NK-92 (cell line): ENCODE data around the gene DZIP1L.
"Not testable (repeated sequence)": the region's sequence is repeated elsewhere in the genome, so short reads cannot be mapped to it uniquely, and the experiment has no call there.

ENCODE experiments used
- DNase-seq: peaks from one replicate; lab custom pipeline; 2025; ENCODE audit not compliant: unreplicated experiment; lab: John Stamatoyannopoulos, UW

The DZIP1L gene

GRCh38 chr3:138114431-138114918 lies 933 bp downstream of the DZIP1L start:
- DNase-seq = no peak

DNA sequence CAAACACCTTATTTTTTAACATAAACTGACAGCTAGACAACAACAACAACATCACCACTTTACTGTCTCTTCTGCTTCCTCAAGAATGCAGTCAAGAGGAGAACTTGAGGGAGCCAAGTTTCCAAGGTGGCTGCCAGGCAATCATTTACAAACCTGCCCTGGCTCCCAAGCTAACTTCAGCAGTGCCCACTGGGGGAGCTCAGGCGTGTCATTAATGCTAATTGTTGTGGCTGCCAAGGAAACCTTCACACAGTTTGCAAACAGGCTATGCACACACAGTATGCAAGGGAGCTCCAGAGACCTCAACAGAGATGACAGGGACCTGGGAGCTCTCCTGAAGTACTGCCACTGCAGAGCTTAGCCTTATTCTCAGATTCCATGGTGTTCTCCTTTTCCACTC lies 2.1 kb downstream of the DZIP1L start:
- no peak for DNase-seq

DNA sequence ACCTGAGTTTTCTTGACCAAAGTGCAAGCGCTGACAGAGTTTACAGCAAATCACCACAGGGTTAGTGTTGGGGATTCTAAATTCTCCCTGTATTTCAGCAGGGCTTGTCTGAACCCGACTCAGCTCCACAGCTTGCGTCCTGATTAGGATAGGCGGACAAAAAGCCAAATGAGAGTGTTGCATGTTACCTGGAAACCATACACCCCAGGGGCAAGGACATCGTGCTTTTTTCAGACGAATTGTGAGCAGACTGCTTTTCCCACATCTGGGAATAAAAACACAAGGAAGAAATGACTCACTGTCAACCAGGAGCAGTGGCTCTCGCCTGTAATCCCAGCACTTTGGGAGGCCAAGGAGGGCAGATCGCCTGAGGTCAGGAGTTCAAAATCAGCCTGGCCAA lies 3.0 kb downstream of the DZIP1L start:
- DNase-seq = no peak

DNA sequence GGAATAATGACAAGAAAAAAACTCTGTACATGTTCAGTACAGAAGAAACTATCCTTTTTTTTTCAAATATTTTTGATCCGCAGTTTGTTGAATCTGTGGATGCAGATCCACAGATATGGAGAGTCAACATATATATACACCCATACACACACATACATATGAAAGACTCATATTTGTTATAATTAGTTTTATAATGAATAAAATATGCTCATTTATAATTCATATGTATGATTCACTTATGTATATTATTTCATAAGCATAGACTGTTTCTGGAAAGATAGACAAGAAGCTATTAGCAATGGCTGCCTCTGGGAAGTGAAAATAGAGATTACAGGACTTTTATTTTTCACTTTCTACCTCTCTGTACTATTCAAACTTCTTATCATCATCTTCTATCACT lies 9.8 kb downstream of the DZIP1L start:
- no peak for DNase-seq

DNA sequence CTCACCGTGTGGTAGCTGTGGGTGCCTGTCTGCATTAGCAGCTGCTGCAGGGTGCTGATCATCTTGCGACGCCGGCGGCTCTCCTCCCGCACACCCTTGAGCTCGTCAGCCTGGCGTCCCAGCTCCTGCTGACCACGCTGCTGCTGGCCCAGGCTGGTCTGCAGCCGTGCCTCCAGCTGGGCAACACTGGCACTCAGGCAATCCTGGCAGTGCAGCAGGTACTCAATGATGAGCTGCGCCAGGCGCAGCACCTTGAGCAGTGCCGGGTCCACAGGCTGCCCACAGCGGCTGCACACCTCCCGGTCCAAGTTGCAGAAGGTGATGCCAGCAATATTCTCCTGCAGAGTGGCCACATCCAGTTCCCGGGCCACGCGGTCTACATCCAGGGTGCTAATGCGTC lies 11.9 kb downstream of the DZIP1L start:
- no peak for DNase-seq

GRCh38 chr3:138101351-138101940 lies 14.0 kb downstream of the DZIP1L start:
- not testable (repeated sequence) for DNase-seq

GRCh38 chr3:138099417-138099816 lies 16.0 kb downstream of the DZIP1L start:
- DNase-seq = no peak

DNA sequence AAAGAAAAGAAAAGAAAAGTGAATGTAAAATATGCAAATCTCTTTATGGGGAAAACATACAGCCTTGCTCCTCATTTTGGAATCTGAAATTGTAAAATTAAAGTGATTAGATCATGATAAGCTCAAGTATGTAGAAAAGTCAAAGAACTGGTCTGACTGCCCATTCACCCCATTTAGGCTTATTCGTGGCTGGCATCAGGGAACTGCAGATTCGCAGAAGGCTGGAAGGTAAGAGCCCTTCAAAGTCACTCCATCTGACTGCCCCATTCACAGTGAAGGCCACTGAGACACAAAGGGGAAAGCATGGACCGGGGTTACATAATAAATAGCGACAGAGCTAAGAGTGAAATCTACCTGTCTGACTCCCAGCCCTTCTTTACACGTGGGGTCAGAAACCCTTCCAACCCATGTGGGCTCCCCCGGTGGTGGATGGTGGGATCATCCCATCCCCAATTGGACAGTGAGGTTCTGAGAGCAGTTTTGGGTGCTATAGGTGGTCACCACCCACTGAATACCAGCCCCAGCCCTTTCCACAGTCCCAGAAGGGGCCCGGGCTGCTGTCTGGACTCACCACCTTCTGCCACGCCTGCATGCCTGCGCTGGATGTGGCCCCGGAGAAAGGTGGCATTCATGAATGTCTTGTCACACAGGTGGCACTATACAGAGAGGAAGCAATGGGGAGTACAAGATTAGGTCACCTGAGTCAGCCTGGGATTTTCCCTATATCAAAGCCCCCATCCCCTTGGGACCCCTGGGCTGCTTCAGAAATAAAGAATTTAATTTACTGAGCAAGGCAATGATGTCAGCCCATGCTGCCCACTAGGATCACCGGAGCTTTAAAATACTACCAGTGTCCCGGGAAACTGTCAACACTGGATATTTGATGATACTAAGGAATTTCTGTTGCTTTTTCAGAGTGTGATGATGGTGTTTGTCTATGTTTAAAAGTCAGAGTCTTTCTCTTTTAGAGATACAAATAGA lies 17.9 kb downstream of the DZIP1L start:
- DNase-seq = no peak

- DNase-seq = no peak
Observed at GRCh38 chr3:138093721-138094120, 21.7 kb downstream of the DZIP1L start.

GRCh38 chr3:138092023-138092422 lies 23.4 kb downstream of the DZIP1L start:
- no peak for DNase-seq

DNA sequence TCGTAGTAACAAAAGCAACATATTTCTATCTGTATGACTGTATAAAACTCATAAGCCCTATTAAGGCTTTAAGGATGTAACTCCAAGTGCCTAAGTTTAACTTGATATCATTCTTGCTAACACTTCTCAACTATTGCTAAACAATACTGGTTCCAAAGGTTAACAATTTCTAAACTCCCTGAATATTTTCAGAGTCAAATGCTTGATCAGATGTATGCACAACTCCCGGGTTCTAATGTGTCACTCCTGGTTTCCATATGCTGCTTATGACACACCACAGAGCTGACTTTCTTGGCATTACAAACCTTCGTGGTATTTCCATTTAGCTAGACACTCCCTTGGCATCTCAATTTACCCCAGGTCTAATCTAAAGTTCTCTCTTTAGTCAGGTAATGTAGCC lies 26.3 kb downstream of the DZIP1L start:
- DNase-seq = no peak

DNA sequence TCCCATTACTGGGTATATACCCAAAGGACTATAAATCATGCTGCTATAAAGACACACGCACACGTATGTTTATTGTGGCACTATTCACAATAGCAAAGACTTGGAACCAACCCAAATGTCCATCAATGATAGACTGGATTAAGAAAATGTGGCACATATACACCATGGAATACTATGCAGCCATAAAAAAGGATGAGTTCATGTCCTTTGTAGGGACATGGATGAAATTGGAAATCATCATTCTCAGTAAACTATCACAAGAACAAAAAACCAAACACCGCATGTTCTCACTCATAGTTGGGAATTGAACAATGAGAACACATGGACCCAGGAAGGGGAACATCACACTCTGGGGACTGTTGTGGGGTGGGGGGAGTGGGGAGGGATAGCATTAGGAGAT lies 29.7 kb downstream of the DZIP1L start:
- not testable (repeated sequence) for DNase-seq

- no peak for DNase-seq
Observed at GRCh38 chr3:138084196-138084595, 31.2 kb downstream of the DZIP1L start.

GRCh38 chr3:138082992-138083386 lies 32.4 kb downstream of the DZIP1L start:
- no peak for DNase-seq

DNA sequence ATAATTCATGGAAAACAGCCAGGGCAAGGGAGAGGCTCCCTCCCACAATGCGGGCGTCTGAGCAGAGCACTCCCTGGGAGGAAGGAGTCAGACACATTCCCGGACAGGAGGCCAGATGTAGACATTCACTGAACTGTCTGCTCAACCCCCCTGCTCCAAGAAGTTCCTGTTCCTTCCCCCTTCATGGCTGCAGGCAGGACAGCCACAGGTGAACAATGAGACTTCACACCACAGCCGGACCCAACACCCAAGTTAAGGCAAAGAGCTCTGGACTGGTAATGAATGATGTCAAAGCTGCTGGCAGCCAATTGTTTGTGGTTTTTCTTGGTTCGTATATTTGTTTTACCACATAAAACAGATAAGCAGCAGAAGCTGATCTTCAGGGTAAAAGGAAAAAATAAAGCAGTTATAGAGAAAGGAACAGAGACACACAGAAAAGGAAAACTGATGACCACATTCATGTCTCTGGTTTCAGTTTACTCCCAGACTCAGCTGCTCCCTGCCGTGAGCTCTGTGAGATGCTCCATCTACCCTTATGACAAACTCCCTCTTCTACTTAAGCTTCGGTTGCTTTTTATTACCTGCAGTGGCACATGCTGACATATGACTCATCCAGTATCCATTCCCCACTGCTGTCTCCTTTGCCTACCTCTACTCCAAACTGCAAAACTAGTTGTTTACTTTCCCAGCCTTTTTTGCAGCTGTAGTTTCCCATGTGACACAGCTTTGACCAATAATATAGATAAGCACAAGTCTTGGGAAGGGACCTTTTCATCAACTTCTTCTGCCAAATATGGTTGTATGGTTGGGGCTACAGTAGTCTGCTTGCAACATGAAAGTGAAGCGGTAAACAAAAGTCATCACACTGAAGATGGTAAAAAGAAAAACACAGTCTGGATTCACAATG lies 33.1 kb downstream of the DZIP1L start:
- DNase-seq = no peak

DNA sequence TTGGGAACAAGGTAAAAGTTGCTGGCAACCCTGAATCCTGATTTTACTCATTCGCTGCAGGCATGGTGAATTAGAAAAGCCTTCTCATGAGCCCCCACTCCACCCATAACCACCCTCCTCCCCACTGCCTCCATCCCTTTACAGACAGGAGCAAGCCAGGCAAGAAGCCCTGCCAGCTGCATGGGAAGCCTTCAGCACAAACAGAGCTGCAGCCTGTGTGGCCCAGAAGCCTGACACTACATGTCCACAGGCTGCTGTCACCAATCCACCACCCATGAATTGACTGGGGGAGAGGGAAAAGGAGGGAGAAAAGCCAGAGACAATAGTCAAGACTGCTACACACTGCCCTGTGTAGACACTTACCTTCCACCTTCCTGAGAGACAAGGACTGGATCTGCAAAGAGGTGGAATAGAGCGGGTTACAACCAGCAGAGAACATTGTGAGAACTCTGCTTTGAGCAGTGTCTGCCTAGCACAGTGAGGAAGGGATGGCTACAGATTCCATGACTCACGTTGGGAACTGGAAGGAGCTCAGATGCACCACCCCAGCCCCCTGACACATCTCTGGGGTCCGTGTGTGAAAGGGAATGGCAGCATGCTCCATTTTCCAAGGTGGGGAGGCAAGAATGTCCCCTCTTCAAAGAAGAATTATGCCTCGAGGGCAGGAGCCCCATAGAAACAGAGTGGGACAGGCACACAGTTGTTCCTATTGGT lies 33.9 kb downstream of the DZIP1L start:
- no peak for DNase-seq

DNA sequence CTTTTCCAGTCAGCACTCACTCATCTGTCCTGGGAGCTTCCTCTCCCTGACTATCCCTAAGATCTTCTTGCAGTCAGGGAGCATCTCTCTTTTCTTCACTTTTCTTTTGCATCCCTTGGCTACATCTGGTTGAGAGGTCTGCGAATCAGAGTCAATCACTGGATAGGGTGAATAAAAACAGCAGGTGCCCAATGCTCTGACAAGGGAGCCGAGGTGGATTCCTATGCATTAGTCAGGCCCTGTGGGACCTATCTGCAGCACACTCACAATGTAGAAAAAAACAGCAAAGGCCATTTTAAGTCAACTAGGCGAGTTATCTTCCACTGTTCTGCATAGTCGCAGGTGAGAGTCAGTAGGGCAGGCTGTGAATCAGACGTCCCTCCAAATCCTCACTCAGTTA lies 35.5 kb downstream of the DZIP1L start:
- no peak for DNase-seq

DNA sequence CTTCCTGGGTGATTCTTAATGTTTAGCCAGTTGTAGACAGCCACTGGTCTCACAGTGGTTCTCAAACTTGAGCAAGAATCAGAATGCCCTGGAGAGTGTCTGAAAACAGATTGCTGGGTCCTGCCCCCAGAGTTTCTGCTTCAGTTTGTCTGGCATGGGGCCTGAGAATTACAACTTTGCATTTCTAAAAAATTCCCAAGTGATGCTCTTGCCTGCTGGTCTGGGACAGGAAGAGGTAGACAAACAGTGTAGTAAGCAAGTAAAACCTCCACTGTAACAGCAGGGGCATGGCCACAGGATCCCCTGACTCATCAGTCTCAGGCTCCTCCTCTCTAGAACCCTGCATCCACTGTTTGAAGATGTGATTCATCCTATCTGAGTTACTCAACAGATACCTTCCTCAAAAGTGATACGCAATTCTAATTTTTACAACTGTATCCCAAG lies 36.5 kb downstream of the DZIP1L start:
- no peak for DNase-seq

GRCh38 chr3:138078096-138078495 lies 37.3 kb downstream of the DZIP1L start:
- DNase-seq = no peak

- no peak for DNase-seq
Observed at GRCh38 chr3:138072796-138073195, 42.6 kb downstream of the DZIP1L start.

DNA sequence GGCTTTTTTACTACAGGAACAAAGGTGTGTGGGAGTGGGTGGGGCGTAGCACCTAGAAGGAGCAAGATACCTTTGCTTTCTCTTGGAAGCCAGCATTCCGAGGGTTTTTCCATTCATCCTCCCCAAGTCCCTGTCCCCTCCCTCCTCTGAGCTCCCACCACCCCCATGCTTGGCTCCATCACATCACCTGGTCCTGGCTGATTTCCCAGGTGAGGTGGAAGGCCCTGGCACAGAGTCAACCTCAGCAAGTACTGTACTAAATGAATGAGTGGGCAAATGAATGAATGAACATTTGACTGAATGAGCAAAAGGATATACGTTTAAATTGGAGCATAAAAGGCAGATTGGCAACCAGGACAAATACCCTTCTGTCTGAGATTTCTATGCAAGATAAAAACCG lies 45.4 kb downstream of the DZIP1L start:
- DNase-seq = no peak
